Kidney epithelial cell (primary cell): Measurements from ENCODE around the gene PHF1. TPM values are rescaled to one million over a fixed set of nuclear protein-coding genes. Genes with fewer than 3 reads are reported as not detected.

Experiments
- DNase-seq: peaks from one replicate; pipeline ENCODE4 v3.0.0-alpha.2; 2010; ENCODE audit warnings: low read depth
- H3K27me3 ChIP-seq: 2 replicates; pipeline ENCODE4 v1.6.0; 2011; ENCODE audit warnings: low read length; ENCODE audit not compliant: control insufficient read depth, insufficient read depth
- H3K36me3 ChIP-seq: 2 replicates; pipeline ENCODE4 v1.5.1; 2011; ENCODE audit warnings: low read length; ENCODE audit not compliant: control insufficient read depth, insufficient read depth
- H3K4me3 ChIP-seq: 2 replicates; pipeline ENCODE4 v1.5.1; 2011; ENCODE audit warnings: low read depth, mild to moderate bottlenecking, control low read depth, low read length
- total RNA-seq: library from RNA; depleted of rRNA; stranded (reverse); fragments of >200 nt; gene quantifications from 2 replicates; pipeline ENCODE4 v1.2.3, GENCODE V29; 2015
- TF ChIP-seq, protein P1 (sequence below): IDR thresholded peaks from 2 replicates; pipeline ENCODE4 v1.5.1; 2011; ENCODE audit warnings: mild to moderate bottlenecking, moderate library complexity, low read length, control low read depth, inconsistent platforms; ENCODE audit not compliant: insufficient read depth, poor library complexity, severe bottlenecking

Gene PHF1
- total RNA-seq, 1 donor from 2014 or later, result 27.9 TPM

- peaks cover 2% of the 10 kb centered on the region for H3K36me3 ChIP-seq
- no peak overlapping the region for H3K4me3 ChIP-seq
- TF ChIP-seq, protein P1, sequence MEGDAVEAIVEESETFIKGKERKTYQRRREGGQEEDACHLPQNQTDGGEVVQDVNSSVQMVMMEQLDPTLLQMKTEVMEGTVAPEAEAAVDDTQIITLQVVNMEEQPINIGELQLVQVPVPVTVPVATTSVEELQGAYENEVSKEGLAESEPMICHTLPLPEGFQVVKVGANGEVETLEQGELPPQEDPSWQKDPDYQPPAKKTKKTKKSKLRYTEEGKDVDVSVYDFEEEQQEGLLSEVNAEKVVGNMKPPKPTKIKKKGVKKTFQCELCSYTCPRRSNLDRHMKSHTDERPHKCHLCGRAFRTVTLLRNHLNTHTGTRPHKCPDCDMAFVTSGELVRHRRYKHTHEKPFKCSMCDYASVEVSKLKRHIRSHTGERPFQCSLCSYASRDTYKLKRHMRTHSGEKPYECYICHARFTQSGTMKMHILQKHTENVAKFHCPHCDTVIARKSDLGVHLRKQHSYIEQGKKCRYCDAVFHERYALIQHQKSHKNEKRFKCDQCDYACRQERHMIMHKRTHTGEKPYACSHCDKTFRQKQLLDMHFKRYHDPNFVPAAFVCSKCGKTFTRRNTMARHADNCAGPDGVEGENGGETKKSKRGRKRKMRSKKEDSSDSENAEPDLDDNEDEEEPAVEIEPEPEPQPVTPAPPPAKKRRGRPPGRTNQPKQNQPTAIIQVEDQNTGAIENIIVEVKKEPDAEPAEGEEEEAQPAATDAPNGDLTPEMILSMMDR, result no peak
- DNase-seq, result no peak
- no peaks in the 10 kb centered on the region for H3K27me3 ChIP-seq
Measured at GRCh38 chr6:33413241-33414120, 2.7 kb downstream of the PHF1 start.

- no peak for DNase-seq
- H3K4me3 ChIP-seq, result no peak overlapping the region
- no peaks in the 10 kb centered on the region for H3K27me3 ChIP-seq
- TF ChIP-seq, protein P1, result peak; percentile 69
- H3K36me3 ChIP-seq, result peaks cover 2% of the 10 kb centered on the region
Measured at GRCh38 chr6:33414592-33415271, 3.9 kb downstream of the PHF1 start.

GRCh38 chr6:33415831-33416230 lies 5.0 kb downstream of the PHF1 start:
- H3K27me3 ChIP-seq, result no peaks in the 10 kb centered on the region
- TF ChIP-seq, protein P1, result no peak
- peaks cover 2% of the 10 kb centered on the region for H3K36me3 ChIP-seq
- no peak for DNase-seq
- no peak overlapping the region for H3K4me3 ChIP-seq

DNA sequence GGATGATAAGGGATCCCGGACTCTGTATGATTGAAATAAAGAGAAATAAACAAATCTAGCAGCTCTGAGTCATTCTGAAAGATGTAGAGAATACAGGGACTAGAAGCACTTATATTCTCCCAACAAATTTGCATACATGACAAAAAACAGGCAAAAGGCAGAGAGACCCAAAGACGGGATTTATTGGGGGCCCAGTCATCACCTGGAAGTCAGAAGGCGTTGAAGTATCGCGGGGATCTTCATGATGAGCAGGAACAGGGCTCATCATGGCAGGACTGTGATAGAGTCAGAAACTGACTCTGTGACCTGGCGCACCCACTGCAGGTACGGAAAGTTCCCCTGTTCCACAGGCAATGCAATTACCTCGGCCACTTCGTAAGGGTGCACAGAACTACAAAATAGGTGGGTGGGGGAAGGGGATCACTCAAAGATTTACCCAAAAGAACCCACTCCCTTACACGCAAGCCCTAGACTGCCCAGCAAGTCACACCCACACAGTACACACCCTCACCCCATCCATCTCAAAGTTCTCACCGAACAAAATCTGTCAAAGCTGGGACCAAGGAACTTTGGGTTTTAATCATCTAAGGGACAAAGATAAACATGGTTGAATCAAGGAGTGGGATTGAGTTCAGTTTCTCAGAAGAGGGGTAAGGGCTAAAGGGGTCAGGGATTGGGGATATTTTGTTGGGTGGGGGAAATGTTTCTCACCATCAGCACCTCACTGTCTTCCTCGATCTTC lies 5.7 kb downstream of the PHF1 start:
- peak overlapping the region; percentile 79 for H3K4me3 ChIP-seq
- DNase-seq, result no peak
- TF ChIP-seq, protein P1, result no peak
- peaks cover 2% of the 10 kb centered on the region for H3K36me3 ChIP-seq
- H3K27me3 ChIP-seq, result no peaks in the 10 kb centered on the region

DNA sequence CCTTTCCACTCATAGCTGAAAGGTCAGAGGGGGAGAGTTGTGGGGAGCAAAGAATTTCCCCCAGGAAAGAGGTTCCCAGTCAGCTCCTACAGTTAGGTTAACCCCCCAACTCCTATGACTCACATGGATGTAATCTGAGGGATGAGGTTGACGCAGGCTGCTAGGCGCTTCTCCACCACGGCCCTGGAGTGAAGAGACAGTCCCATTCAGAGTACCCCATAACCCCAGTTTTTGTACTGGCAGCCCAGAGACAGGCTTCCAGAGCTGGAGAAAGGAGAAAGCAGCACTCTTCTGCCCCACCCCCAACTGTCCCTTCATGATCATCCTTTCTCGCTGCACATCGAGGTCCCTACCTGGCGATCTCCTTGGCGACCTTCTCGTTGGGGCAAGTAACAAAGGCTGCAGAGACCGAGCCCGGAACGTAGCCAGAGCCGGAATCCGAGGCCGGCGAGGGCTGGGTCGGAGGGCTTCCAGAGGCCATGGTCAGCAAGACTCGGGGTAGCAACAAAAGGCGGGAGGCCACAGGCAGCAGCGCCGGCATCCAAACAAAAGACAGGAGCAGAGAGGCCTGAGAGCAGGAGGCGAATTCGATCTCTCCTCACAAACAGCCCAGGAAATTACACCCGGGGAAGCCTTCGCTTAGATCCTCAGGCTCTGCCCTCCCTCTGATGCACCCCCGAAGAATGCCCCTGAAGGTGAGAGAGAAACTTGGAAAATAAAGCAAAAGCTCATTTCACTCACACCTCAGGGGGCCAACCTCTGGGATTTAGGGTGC lies 6.5 kb downstream of the PHF1 start:
- TF ChIP-seq, protein P1, result no peak
- Histone ChIP-seq H3K36me3 (peaks cover 2% of the 10 kb centered on the region), H3K4me3 (peak overlapping the region; percentile 79), H3K27me3 (no peaks in the 10 kb centered on the region)
- no peak for DNase-seq
